Effector CD4-positive, alpha-beta T cell (primary cell): Measurements from ENCODE around the gene MAP3K12.
"Not testable (repeated sequence)": the region's sequence is repeated elsewhere in the genome, so short reads cannot be mapped to it uniquely, and the experiment has no call there.

Experiments
- DNase-seq: peaks from one replicate; pipeline ENCODE4 v3.0.0-alpha.2; 2020
- total RNA-seq: gene quantifications from one replicate; lab custom pipeline; 2026; lab: John Stamatoyannopoulos, UW

MAP3K12 gene
- 40.9 reads per million, percentile 64 among the genes with 10 or more reads in this experiment for total RNA-seq

GRCh38 chr12:53499266-53500141 is at the start of gene MAP3K12:
Gene MAP3K12 (minus strand): TSS chr12:53499458. CDS start chr12:53487391, 12,067 bp downstream.
- peak; percentile 44 for DNase-seq

DNA sequence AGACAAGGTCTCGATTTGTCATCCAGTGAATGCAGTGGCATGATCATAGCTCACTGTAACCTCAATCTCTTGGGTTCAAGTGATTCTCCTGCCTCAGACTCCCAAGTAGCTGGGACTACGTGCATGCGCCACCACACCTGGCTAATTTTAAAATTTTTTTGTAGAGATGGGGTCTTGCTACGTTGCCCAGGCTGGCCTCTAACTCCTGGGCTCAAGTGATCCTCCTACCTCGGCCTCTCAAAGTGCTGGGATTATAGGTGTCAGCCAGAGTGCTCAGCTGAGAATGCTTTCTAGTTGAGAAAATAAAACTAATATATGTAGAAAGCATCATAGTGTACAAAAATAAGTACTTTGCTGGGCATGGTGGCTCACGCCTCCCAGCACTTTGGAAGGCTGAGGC is 49.1 kb upstream of the MAP3K12 start:
- not testable (repeated sequence) for DNase-seq

- DNase-seq = peak; percentile 14
Measured at GRCh38 chr12:53543539-53543938, 44.3 kb upstream of the MAP3K12 start.

- no peak for DNase-seq
Measured at GRCh38 chr12:53539526-53539925, 40.3 kb upstream of the MAP3K12 start.

GRCh38 chr12:53538209-53538689 is 39.0 kb upstream of the MAP3K12 start:
- DNase-seq = no peak

DNA sequence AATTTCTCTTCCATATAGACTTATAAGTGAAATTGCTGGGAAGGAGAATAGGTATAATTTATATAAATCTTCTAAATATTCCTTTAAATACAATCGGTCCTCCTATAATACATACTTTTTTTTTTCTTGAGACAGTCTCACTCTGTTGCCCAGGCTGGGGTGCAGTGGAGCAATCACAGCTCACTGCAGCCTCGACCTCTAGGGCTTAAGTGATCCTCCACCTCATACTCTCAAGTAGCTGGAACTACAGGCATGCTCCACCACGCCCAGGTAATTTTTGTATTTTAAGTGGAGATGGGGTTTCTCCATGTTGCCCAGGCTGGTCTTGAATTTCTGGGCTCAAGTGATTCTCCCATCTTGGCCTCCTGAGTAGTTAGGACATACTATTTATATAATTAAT is 37.7 kb upstream of the MAP3K12 start:
- DNase-seq = no peak

DNA sequence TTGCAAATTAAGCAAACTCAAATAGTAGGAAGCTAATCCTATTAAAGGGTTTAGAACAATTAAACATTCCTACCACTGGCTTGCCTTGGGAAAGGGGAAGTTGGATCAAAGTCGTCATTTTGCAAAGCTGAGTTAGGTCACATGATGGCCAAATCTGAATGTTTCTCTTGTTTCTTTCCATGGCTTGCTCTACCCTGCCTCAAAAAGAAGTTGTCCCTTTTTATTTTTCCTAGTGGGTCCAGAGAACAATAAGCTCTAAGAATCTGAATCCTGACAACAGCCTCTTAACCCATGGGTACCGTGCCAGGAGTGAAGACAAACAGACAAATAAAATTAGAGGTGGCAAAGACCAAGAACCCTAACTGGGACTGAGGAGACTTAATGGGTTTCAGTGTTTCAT is 34.2 kb upstream of the MAP3K12 start:
- no peak for DNase-seq

- DNase-seq = no peak
Measured at GRCh38 chr12:53532524-53533445, 33.5 kb upstream of the MAP3K12 start.

DNA sequence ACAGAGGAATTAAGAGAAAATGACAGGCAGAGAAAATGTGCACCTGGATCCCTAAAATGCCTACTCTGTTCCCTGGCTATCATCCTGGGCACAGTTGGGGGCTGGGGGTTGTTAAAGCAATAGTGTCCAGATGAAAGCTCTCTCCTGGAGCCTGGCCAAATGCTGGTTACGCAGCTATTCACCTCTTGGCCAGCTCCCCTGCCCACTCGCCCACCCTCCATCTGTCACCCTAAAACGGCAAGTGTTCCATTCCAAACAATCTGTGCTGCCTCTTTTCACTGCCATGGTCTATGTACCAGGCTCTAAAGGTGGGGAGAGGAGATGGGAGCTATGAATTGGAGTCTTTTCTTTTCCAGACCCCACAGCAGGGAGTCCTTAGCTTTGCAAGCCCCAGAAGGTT is 32.8 kb upstream of the MAP3K12 start:
- DNase-seq = no peak

DNA sequence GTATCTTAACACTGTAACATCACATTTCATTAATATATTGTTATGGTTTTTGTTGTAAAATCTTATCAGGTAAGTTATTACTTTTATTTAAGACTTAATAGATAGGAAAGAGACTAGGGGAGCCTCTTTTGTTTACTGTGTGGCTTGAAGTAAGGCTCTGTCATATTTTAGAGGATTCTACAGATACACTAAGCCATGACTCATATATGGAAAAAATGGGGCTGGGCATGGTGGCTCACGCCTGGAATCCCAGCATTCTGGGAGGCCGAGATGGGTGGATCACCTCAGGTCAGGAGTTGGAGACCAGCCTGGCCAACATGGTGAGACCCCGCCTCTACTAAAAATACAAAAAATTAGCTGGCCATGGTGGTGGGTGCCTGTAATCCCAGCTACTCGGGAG is 31.7 kb upstream of the MAP3K12 start:
- no peak for DNase-seq

GRCh38 chr12:53530061-53530460 is 30.8 kb upstream of the MAP3K12 start:
- DNase-seq = no peak

GRCh38 chr12:53524476-53524875 is 25.2 kb upstream of the MAP3K12 start:
- no peak for DNase-seq

DNA sequence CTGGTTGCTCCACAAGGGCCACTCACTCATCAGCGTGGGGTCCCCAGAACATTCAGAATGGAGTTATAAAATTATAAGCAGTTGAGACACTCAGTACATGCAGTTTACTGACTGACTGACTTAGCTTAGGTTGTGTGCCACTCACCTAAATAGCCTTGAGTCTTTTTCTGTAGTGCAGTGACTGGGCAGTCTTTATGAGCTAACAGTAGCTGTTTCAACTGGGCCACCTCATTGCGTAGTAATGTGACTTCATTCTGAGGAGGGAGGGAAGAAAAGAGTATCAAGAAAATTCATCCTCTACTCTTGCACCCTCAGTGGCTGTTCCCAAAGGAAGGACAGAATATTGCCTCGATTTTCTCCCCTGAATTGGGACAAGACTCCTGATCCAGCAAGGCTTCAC is 23.9 kb upstream of the MAP3K12 start:
- no peak for DNase-seq

DNA sequence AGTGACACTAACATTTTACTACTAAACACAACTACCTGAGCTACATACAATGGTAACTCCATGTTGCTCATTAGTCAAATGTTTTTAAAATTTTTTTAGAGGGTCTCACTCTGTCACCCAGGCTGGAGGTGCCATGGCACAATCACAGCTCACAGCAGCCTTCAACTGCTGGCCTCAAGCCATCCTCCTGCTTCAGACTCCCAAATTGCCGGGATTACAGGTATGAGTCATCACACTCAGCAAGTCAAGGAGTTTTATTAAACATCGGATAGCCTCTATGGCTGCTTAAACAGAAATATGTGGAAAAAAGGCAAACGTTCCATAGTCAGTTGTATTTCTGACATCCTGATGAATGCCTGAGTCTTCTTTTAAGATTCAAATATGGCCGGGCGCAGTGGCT is 19.1 kb upstream of the MAP3K12 start:
- no peak for DNase-seq

DNA sequence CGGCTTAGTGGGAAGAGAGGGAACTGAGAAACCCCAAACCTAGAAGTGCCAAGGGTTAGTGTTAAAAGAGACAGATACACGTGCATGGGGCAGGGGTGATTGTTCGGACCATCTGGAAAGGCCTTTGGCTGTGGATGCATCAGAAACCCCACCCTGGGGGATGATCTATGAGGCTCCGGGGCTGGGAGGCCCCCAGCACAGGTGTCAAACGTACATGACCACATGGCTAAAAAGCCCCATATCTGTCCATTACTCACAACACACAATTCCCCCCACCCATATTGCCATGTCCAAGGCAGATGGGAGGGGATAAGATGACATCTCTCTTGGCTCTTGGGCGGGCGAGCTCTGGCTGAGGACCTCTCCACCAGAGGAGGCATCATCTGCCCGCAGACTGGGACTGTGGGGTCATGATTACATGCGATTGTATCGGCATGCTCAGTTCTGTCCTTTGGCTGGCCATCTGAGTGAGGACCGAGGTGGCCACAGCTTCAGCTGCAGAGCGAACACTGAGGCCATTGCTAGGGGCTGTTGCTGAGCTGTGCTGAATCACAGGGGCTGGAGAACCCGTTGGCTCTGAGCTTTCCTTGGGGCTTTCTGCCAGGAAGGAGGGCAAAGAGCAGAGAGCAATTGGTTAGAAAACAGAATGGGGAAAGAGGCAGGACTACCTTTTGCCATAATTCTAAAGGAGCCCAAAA is 17.6 kb upstream of the MAP3K12 start:
- no peak for DNase-seq

- DNase-seq = no peak
Measured at GRCh38 chr12:53515291-53515680, 16.0 kb upstream of the MAP3K12 start.

- DNase-seq = no peak
Measured at GRCh38 chr12:53514628-53515290, 15.5 kb upstream of the MAP3K12 start.

GRCh38 chr12:53513712-53514410 is 14.6 kb upstream of the MAP3K12 start:
- no peak for DNase-seq

- no peak for DNase-seq
Measured at GRCh38 chr12:53510181-53510812, 11.0 kb upstream of the MAP3K12 start.

DNA sequence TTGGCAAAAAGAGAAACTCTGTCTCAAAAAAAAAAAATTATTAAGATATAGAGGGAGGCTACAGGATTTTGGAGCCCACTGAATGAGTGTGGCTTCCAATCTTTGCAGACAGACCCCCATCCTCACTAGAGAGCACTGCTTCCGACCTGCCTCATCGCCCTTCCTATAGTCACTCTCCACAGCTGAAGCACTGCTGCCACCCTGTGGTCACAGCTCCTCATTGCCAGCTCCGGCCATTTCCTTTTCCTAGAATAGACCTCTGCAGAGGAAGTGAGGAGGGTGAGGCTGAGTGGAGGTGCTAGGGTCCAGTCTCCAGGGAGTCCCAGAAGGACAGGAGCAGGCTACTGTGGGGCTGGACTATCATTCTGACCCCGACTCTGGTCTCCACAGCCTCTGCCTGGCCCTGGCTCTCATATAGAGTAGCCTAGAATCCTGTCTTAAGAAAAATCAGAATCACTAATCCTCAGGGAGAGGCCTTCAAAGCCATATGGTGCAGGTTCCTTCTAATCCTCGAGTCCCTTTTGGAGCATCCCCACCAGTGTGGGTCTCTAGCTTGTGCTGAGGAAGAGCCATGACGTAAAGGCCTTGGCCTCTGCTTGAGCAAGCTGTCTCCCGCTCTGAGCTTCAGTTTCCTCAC is 9.4 kb upstream of the MAP3K12 start:
- peak; percentile 78 for DNase-seq

GRCh38 chr12:53507603-53507885 is 8.3 kb upstream of the MAP3K12 start:
- DNase-seq = no peak
